K562 (cell line): ENCODE data around the gene CCDC158. TPM values are rescaled to one million over a fixed set of nuclear protein-coding genes. Genes with fewer than 3 reads are reported as not detected.

ENCODE experiments used
- ATAC-seq: fragments of 200-7000 bp; cut with Tn5 transposase; 3 replicates; pipeline ENCODE4 v1.9.1; 2020; ENCODE audit warnings: moderate library complexity
- BruUV-seq: library from RNA; stranded (reverse); fragments of 400-500 nt; replicated peaks from 2 replicates; lab custom pipeline; 2021; lab: Mats Ljungman, UMichigan
- CTCF ChIA-PET: fragments of 300-600 bp; formaldehyde crosslinking; extraction: SDS; loops from one replicate; lab custom pipeline; 2021; ENCODE audit warnings: low intra/inter-chr PET ratio; lab: Yijun Ruan, JAX
- POLR2A ChIA-PET: fragments of 300-600, 350-650 bp; sonication (Branson Sonifier 250); formaldehyde crosslinking; extraction: SDS; loops from one replicate; lab custom pipeline; 2021; ENCODE audit warnings: antibody characterized with exemption, inconsistent platforms; lab: Yijun Ruan, JAX
- DNase-seq, 4 experiments: peaks; one replicate each; pipeline versions ENCODE4 v3.0.0 to v3.0.0-alpha.2; 2011 to 2018; ENCODE audit warnings: low spot score in 3 of 4, mixed read lengths in 3 of 4; ENCODE audit errors: extremely low read depth in 1 of 4
- FAIRE-seq: peaks from 2 replicates; lab custom pipeline; 2011; peaks lifted over from hg19 to GRCh38; lab: Jason Lieb, UNC
- H2AFZ ChIP-seq: 2 replicates; pipeline ENCODE4 v1.6.0; 2011; ENCODE audit warnings: low read depth, low read length, control low read depth, inconsistent platforms
- H3K27ac ChIP-seq: fragments of 200-600 bp; 3 replicates; pipeline ENCODE4 v1.8.0; 2011; ENCODE audit warnings: low read depth, mild to moderate bottlenecking, control low read depth, inconsistent platforms, low read length, moderate library complexity, mixed read lengths; ENCODE audit errors: extremely low read depth
- H3K27me3 ChIP-seq, 2 experiments: fragments of 300-600 bp in 1 of 2; 2 replicates in 1 of 2; 3 replicates in 1 of 2; pipeline versions ENCODE4 v1.6.0 to v1.8.0; 2011; ENCODE audit warnings: inconsistent platforms in 2 of 2, low read length in 2 of 2, mild to moderate bottlenecking in 1 of 2, mixed read lengths in 1 of 2, moderate library complexity in 1 of 2; ENCODE audit not compliant: control insufficient read depth in 2 of 2, insufficient read depth in 2 of 2
- H3K36me3 ChIP-seq: fragments of 300-600 bp; 3 replicates; pipeline ENCODE4 v1.8.0; 2011; ENCODE audit warnings: mild to moderate bottlenecking, low read length, inconsistent platforms; ENCODE audit not compliant: control insufficient read depth, insufficient read depth
- H3K4me1 ChIP-seq, 2 experiments: fragments of 200-600 bp in 1 of 2; replicated peaks in 1 of 2; 2 replicates in 1 of 2; 3 replicates in 1 of 2; pipeline versions ENCODE4 v1.5.1 to v1.8.0; 2011; ENCODE audit warnings: inconsistent platforms in 2 of 2, low read length in 2 of 2, mild to moderate bottlenecking in 1 of 2, mixed read lengths in 1 of 2, moderate library complexity in 1 of 2; ENCODE audit not compliant: control insufficient read depth in 2 of 2, insufficient read depth in 2 of 2
- H3K4me2 ChIP-seq: 2 replicates; pipeline ENCODE4 v1.6.1; 2011; ENCODE audit warnings: low read length, control low read depth, inconsistent platforms, mixed read lengths; ENCODE audit not compliant: insufficient read depth
- H3K4me3 ChIP-seq: fragments of 200-600 bp; sonication (generic), shearing (Covaris generic); 2 replicates; pipeline ENCODE4 v1.5.1; 2016; ENCODE audit warnings: control low read depth, inconsistent platforms
- H3K79me2 ChIP-seq: fragments of 200-600 bp; 3 replicates; pipeline ENCODE4 v1.8.0; 2011; ENCODE audit warnings: low read length, inconsistent platforms; ENCODE audit not compliant: control insufficient read depth, insufficient read depth
- H3K9ac ChIP-seq, 2 experiments: 2 replicates each; pipeline versions ENCODE4 v1.6.0 to v1.6.1; 2011; ENCODE audit warnings: low read depth in 2 of 2, low read length in 2 of 2, control low read depth in 1 of 2, inconsistent platforms in 1 of 2, mild to moderate bottlenecking in 1 of 2, mixed read lengths in 1 of 2; ENCODE audit not compliant: insufficient read depth in 1 of 2
- H3K9me1 ChIP-seq: one replicate; pipeline ENCODE4 v1.6.0; 2011; ENCODE audit warnings: inconsistent platforms, mild to moderate bottlenecking, low read length, moderate library complexity; ENCODE audit not compliant: control insufficient read depth, insufficient read depth
- H3K9me3 ChIP-seq: replicated peaks from 2 replicates; pipeline ENCODE4 v1.5.1; 2011; ENCODE audit warnings: low read depth, low read length, inconsistent platforms; ENCODE audit not compliant: control insufficient read depth, insufficient read depth
- H4K20me1 ChIP-seq: replicated peaks from 2 replicates; pipeline ENCODE4 v1.6.1; 2011; ENCODE audit warnings: low read length, inconsistent platforms, mixed read lengths; ENCODE audit not compliant: control insufficient read depth, insufficient read depth
- FOXK2 ChIP-seq, 2 experiments: fragments of 450-650 bp; IDR thresholded peaks in 1 of 2; conservative IDR thresholded peaks in 1 of 2; 2 replicates each; pipeline ENCODE4 v1.6.1; 2016; ENCODE audit warnings: low read depth in 2 of 2, mild to moderate bottlenecking in 1 of 2
- HCFC1 ChIP-seq: IDR thresholded peaks from 2 replicates; pipeline ENCODE4 v1.6.1; 2012; ENCODE audit warnings: low read depth, low read length, improper control_type of control experiment
- HMGXB4 ChIP-seq: sonication (generic); formaldehyde crosslinking; IDR thresholded peaks from 2 replicates; pipeline ENCODE4 v1.8.1; 2023; ENCODE audit warnings: mild to moderate bottlenecking, missing genetic modification reagents
- PCBP1 ChIP-seq: fragments of 200-400 bp; formaldehyde crosslinking; IDR thresholded peaks from 2 replicates; pipeline ENCODE4 v1.6.1; 2018; ENCODE audit warnings: mild to moderate bottlenecking, low read depth, low read length; ENCODE audit not compliant: poor library complexity, severe bottlenecking
- SNIP1 ChIP-seq: fragments of 450-650 bp; IDR thresholded peaks from 2 replicates; pipeline ENCODE4 v1.7.1; 2017; ENCODE audit warnings: low read depth, mild to moderate bottlenecking
- ZNF134 ChIP-seq: fragments of 250-450 bp; sonication (Bioruptor Pico); conservative IDR thresholded peaks from 2 replicates; pipeline ENCODE4 v1.4.0; 2020
- ZNF175 ChIP-seq: fragments of 200-800 bp; sonication (Bioruptor generic); IDR thresholded peaks from 2 replicates; pipeline ENCODE4 v1.6.1; 2016; ENCODE audit warnings: low read depth, mild to moderate bottlenecking, missing genetic modification characterization, missing compliant biosample characterization
- WGBS: fragments of 100-300 bp; shearing (Covaris generic); methylation state at CpG from one replicate; pipeline ENCODE4 v1.1.6; 2016; ENCODE audit warnings: low coverage, mixed read lengths; ENCODE audit not compliant: insufficient coverage; ENCODE audit errors: missing lambda C conversion rate; 5-methylcytosine and 5-hydroxymethylcytosine counted together
- in situ Hi-C: fragments of 300-500 bp; cut with MboI; formaldehyde crosslinking; loops from 4 replicates; pipeline ENCODE4 v1.15.0; 2018; ENCODE audit warnings: inconsistent platforms, mixed read lengths
- intact Hi-C: fragments of 100-400 bp; cut with micrococcal nuclease; formaldehyde crosslinking; loops from 2 replicates; pipeline ENCODE4 v1.14.2; 2022
- polyA plus RNA-seq, 8 experiments: library from polyadenylated mRNA; depleted of rRNA in 4 of 8; stranded (reverse) in 5 of 8; unstranded in 3 of 8; fragments of >200 nt; fragmentation: Nextera tagmentation in 2 of 8; fragmentation: Illumina TruSeq in 1 of 8; extraction: Ambion mirVana in 2 of 8; extraction: Trizol in 1 of 8; gene quantifications; 2 replicates each; pipeline versions ENCODE4 v1.2.1 to v1.2.3, GENCODE V29; 2011 to 2014; ENCODE audit warnings: inconsistent platforms in 1 of 8, missing spikeins in 1 of 8
- total RNA-seq, 7 experiments: library from RNA; depleted of rRNA in 6 of 7; stranded (reverse); fragments of >200 nt in 6 of 7; fragmentation: Illumina TruSeq in 2 of 7; extraction: Trizol in 2 of 7; gene quantifications; 2 replicates each; pipeline versions ENCODE4 v1.2.1 to v1.2.3, GENCODE V29; 2011 to 2021; ENCODE audit warnings: low replicate concordance in 1 of 7
- TF ChIP-seq, protein P1 (sequence below): fragments of 450-650 bp; IDR thresholded peaks from 2 replicates; pipeline ENCODE4 v1.6.1; 2016; ENCODE audit warnings: mild to moderate bottlenecking

Gene CCDC158
- total and polyA plus RNA-seq, 9 of the 15 experiments (the other 6 are each of a cell fraction or from before 2014, with no cell fraction given), result not detected

DNA sequence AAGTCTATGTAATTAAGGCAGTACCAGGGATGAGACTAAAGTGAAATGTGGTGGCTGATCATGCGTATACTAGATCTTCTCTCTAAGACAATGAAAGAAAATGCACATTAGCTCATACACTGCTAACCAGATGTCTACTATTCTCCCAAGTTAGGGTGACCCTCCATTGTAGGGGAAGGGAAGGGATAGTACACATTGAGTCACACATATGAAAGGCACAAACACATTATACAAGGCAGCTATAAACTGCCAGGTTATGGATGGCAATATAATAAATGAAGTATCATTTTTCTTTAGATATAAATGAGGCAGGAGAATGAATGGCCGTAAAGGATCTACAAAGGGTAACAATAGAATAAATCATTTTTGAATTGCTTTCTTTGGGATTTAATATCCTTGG is 18.6 kb upstream of the CCDC158 start:
- no peak overlapping the region for H2AFZ ChIP-seq
- BruUV-seq, result no TSS peak
- no peak overlapping the region for H3K27ac ChIP-seq
- ATAC-seq, result no peak
- H3K4me3 ChIP-seq, result no peak overlapping the region
- H3K9me1 ChIP-seq, result no peaks in the 10 kb centered on the region
- in situ Hi-C loops (loop anchor here (10.0 kb wide), 1 partner anchor 315 kb away; no protein-coding TSS in a partner anchor), intact Hi-C loops (loop anchor here (10.0 kb wide), 1 partner anchor 765 kb away; no protein-coding TSS in a partner anchor)
- TF ChIP-seq FOXK2 (conservative IDR thresholded peaks at IDR 0.05 in 1 of 2, IDR thresholded peaks at IDR 0.05 in 1 of 2; ENCODE audit: low read depth in 2 of 2), result no peak
- H3K4me2 ChIP-seq, result no peak overlapping the region
- H3K9ac ChIP-seq, result no peak overlapping the region
- no peak for FAIRE-seq
- 4% methylated on average over 2 of the region's 2 CpGs for WGBS
- H3K9me3 ChIP-seq, result no peaks in the 10 kb centered on the region
- POLR2A ChIA-PET, result no interaction called here
- no peaks in the 10 kb centered on the region for H3K79me2 ChIP-seq
- DNase-seq, result no peak
- CTCF ChIA-PET, result no interaction called here
- peaks cover 11 to 12% of the 10 kb centered on the region in 2 experiments; a peak in 3 of 5 replicates for H3K27me3 ChIP-seq
- no peaks in the 10 kb centered on the region; the same call in 1 of the 2 replicates for H4K20me1 ChIP-seq
- no peaks in the 10 kb centered on the region for H3K4me1 ChIP-seq
- no peaks in the 10 kb centered on the region for H3K36me3 ChIP-seq

DNA sequence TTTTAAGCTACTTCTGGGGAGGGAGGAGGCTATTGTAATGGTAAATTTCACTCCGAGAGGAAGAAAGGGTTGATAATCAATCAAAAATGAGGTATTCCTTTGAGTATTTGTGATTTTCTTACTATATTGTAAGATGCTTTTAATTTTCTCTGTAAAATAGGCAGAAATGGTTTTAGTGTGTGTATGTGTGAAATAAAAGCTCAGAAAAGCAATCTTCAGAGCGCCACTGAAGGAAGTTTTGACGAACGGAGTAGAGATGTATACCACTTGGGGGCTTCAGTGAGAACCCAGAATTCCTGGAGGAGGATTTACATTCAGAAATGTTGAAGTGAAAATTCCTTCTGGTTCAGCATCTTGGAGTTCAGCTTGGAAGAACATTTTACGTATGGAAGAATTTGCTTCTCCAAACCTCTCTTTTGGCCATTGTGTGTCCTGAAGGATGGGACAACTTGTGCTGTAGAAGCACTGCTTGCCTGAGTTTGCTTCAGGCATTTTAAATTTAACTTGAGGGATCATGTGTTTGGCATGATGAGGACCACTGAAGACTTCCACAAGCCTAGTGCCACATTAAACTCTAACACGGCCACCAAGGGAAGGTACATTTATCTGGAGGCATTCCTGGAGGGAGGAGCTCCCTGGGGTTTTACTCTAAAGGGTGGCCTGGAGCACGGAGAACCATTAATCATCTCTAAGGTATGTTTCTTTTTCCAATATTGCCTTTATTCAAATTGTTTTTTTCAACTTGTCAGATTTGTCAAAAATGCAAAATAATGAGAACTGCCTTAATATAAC is 14.8 kb upstream of the CCDC158 start:
- no TSS peak for BruUV-seq
- Histone ChIP-seq H4K20me1 (no peaks in the 10 kb centered on the region; the same call in 1 of the 2 replicates), H3K27me3 (peaks cover 11 to 12% of the 10 kb centered on the region in 2 experiments; a peak in 3 of 5 replicates), H3K36me3 (no peaks in the 10 kb centered on the region), H3K9ac (no peak overlapping the region), H3K79me2 (no peaks in the 10 kb centered on the region), H2AFZ (no peak overlapping the region), H3K4me3 (no peak overlapping the region), H3K27ac (no peak overlapping the region), H3K4me2 (no peak overlapping the region), H3K9me1 (no peaks in the 10 kb centered on the region), H3K4me1 (no peaks in the 10 kb centered on the region), H3K9me3 (no peaks in the 10 kb centered on the region)
- ATAC-seq, result no peak
- FAIRE-seq, result no peak
- 2% methylated on average over 7 of the region's 7 CpGs for WGBS
- DNase-seq, result no peak
- intact Hi-C loops, result loop anchor here (10.0 kb wide), 1 partner anchor 769 kb away; no protein-coding TSS in a partner anchor
- POLR2A ChIA-PET, result interaction anchor here (0.9 kb wide), 1 partner anchor 68 kb away, joined by 3 read pairs; no protein-coding TSS in a partner anchor
- in situ Hi-C loops, result loop anchor here (10.0 kb wide), 1 partner anchor 319 kb away; no protein-coding TSS in a partner anchor
- CTCF ChIA-PET, result no interaction called here
- TF ChIP-seq, protein P1, sequence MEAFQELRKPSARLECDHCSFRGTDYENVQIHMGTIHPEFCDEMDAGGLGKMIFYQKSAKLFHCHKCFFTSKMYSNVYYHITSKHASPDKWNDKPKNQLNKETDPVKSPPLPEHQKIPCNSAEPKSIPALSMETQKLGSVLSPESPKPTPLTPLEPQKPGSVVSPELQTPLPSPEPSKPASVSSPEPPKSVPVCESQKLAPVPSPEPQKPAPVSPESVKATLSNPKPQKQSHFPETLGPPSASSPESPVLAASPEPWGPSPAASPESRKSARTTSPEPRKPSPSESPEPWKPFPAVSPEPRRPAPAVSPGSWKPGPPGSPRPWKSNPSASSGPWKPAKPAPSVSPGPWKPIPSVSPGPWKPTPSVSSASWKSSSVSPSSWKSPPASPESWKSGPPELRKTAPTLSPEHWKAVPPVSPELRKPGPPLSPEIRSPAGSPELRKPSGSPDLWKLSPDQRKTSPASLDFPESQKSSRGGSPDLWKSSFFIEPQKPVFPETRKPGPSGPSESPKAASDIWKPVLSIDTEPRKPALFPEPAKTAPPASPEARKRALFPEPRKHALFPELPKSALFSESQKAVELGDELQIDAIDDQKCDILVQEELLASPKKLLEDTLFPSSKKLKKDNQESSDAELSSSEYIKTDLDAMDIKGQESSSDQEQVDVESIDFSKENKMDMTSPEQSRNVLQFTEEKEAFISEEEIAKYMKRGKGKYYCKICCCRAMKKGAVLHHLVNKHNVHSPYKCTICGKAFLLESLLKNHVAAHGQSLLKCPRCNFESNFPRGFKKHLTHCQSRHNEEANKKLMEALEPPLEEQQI, result no peak
- TF ChIP-seq HCFC1, result no peak
- TF ChIP-seq SNIP1, result no peak
- TF ChIP-seq ZNF134 (CRISPR knock-in tag), result no peak
- no peak for TF ChIP-seq PCBP1
- TF ChIP-seq ZNF175 (CRISPR knock-in tag), result no peak
- no peak for TF ChIP-seq HMGXB4 (CRISPR knock-in tag)
